HG03460 (cell line): ENCODE results near the gene TTR.

ENCODE experiments used
- ATAC-seq: cut with Tn5 transposase; IDR thresholded peaks from one replicate; pipeline ENCODE4 v1.9.1; 2021; ENCODE audit not compliant: unreplicated experiment

Gene TTR

GRCh38 chr18:31578126-31578525 is 13.6 kb upstream of the TTR start:
- no peak for ATAC-seq

- no peak for ATAC-seq
Observed at GRCh38 chr18:31579375-31579774, 12.3 kb upstream of the TTR start.

GRCh38 chr18:31581498-31582197 is 10.0 kb upstream of the TTR start:
- ATAC-seq = no peak

- no peak for ATAC-seq
Observed at GRCh38 chr18:31583185-31583854, 8.4 kb upstream of the TTR start.

DNA sequence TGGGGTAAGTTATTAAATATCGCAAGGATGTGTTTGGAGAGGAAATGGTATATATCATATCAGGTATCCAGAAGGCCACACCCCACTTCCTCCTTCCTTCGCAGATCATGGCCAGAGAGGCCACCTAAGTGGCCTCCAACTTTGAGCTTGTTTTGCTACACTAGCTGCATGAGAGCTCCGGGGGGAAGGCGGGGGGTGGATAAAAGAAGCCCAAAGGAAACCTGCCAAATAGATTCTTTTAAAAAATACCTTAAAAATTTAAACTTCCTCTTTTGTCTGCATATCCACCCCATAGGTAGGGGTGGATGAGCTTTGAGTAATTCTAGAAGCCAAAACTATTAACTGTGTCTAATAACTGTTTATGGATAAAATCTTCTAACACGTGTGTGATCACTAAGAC is 5.7 kb upstream of the TTR start:
- no peak for ATAC-seq

DNA sequence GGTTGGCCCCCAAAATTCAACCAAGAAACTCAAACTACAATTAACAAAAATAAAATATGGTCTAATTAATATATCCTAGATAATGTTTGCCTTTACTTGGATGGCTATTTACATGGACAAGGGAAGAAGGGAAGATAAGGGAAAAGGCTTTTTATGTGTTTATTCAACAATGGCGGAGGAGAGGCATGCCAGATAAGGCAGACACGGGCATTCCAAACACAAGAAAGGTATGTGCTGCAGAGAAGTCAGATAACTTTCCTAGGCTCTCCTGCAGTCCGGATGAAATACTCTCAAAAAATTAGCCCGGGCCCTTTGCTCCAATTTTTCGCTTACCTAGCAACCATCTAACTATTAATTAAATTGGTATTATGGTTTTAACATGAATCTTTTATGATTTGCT is 5.1 kb upstream of the TTR start:
- ATAC-seq = no peak

GRCh38 chr18:31587529-31587928 is 4.1 kb upstream of the TTR start:
- ATAC-seq = no peak

GRCh38 chr18:31590570-31590969 is 1.1 kb upstream of the TTR start:
- ATAC-seq = no peak

- ATAC-seq = no peak
Observed at GRCh38 chr18:31591113-31591512, 564 bp upstream of the TTR start.

DNA sequence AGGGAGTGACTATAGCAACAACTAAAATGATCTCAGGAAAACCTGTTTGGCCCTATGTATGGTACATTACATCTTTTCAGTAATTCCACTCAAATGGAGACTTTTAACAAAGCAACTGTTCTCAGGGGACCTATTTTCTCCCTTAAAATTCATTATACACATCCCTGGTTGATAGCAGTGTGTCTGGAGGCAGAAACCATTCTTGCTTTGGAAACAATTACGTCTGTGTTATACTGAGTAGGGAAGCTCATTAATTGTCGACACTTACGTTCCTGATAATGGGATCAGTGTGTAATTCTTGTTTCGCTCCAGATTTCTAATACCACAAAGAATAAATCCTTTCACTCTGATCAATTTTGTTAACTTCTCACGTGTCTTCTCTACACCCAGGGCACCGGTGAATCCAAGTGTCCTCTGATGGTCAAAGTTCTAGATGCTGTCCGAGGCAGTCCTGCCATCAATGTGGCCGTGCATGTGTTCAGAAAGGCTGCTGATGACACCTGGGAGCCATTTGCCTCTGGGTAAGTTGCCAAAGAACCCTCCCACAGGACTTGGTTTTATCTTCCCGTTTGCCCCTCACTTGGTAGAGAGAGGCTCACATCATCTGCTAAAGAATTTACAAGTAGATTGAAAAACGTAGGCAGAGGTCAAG is 955 bp downstream of the TTR start:
- ATAC-seq = no peak

DNA sequence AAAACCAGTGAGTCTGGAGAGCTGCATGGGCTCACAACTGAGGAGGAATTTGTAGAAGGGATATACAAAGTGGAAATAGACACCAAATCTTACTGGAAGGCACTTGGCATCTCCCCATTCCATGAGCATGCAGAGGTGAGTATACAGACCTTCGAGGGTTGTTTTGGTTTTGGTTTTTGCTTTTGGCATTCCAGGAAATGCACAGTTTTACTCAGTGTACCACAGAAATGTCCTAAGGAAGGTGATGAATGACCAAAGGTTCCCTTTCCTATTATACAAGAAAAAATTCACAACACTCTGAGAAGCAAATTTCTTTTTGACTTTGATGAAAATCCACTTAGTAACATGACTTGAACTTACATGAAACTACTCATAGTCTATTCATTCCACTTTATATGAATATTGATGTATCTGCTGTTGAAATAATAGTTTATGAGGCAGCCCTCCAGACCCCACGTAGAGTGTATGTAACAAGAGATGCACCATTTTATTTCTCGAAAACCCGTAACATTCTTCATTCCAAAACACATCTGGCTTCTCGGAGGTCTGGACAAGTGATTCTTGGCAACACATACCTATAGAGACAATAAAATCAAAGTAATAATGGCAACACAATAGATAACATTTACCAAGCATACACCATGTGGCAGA is 3.6 kb downstream of the TTR start:
- ATAC-seq = no peak

- no peak for ATAC-seq
Observed at GRCh38 chr18:31596081-31596872, 4.6 kb downstream of the TTR start.

DNA sequence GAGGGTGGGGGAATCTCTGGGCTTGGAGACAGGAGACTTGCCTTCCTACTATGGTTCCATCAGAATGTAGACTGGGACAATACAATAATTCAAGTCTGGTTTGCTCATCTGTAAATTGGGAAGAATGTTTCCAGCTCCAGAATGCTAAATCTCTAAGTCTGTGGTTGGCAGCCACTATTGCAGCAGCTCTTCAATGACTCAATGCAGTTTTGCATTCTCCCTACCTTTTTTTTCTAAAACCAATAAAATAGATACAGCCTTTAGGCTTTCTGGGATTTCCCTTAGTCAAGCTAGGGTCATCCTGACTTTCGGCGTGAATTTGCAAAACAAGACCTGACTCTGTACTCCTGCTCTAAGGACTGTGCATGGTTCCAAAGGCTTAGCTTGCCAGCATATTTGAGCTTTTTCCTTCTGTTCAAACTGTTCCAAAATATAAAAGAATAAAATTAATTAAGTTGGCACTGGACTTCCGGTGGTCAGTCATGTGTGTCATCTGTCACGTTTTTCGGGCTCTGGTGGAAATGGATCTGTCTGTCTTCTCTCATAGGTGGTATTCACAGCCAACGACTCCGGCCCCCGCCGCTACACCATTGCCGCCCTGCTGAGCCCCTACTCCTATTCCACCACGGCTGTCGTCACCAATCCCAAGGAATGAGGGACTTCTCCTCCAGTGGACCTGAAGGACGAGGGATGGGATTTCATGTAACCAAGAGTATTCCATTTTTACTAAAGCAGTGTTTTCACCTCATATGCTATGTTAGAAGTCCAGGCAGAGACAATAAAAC is 6.5 kb downstream of the TTR start:
- no peak for ATAC-seq

DNA sequence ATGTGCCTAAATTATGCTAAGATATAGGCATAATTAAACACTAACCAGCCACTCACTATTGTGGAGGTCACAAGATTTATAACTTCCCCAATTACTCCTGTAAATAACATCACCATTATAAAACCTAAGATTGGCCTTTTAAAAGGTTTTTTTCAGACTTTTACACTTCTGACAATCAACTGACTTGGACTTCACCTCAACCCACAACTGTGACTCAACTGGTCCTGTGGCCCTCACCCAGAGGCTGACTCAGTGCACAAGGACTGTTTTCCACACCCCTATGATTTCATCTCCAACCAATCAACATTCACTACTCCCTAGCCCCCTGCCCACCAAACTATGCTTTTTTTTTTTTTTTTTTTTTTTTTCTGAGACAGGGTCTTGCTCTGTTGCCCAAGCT is 11.6 kb downstream of the TTR start:
- no peak for ATAC-seq

DNA sequence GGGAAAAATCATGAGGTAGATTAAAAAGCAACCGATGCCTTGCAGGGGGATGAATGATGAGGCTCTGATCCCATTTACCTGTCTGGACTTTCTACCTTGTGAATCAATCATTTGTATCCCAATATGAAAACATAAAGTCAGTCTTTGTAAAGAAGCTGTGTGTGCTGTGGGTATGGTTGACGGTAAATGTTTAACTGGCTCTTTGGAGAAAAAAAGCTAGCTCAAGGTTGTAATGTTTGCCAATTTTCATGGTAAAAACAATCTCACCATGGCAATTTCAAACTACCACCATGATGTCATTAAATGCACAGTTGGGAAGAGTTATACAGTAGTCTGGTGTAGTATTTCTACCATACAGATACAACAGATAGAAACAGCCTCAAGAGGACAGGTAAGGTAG is 14.6 kb downstream of the TTR start:
- no peak for ATAC-seq

- ATAC-seq = no peak
Observed at GRCh38 chr18:31607384-31607783, 15.7 kb downstream of the TTR start.

DNA sequence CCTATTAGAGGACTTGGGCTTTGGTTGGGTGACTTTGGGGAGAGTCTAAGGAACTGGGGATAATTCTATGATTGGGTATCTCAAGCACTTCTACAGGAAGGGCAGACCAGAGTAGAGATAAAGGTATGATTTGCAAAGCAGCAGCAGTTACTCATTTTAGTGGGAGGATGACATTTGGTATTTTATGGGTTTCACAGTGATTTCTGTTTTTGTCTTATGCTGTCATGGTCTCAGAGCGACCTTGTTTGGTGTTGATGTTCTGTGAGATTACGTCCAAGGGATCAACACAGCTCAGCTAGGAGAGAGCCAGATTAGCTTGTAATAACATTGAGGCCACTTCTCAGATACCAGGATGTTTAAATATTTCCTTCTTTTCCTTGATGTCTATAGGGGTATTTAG is 18.2 kb downstream of the TTR start:
- no peak for ATAC-seq

GRCh38 chr18:31610286-31611205 is 18.9 kb downstream of the TTR start:
- no peak for ATAC-seq

DNA sequence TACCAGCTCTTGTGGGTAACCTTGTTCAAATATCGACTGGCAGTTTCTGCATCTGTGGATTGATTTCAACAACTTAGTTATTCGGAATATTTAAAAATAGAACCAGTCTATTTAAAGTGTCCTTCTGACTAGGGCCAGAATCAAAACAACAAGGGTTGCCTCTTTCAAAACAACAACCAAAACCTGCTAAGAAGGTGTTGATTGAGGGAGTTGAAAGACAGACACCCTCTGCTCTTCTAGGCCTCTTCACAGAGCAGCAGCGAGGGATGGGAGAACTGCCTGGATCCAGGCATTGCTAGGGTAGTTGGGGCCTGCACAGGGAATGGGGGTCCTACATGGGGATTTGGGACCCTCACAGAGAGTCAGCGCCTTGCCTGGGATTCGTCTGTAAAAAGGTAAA is 19.8 kb downstream of the TTR start:
- ATAC-seq = no peak
